ENCODE results near the gene UBTD2. TPM values are rescaled to one million over a fixed set of nuclear protein-coding genes. Genes with fewer than 3 reads are reported as not detected.
A peak's percentile ranks its signal among the peaks of the same experiment; 100 is the strongest.
"Not testable (repeated sequence)": the region's sequence is repeated elsewhere in the genome, so short reads cannot be mapped to it uniquely, and the experiment has no call there.

The UBTD2 gene
- total RNA-seq, 1 donor = 28.4 TPM

GRCh38 chr5:172219296-172219695 lies 64.3 kb downstream of the UBTD2 start:
- TF ChIP-seq CTCF (IDR thresholded peaks at IDR 0.05; ENCODE audit: insufficient read depth, low read length) = no peak
- no peak for DNase-seq (ENCODE audit: low read depth)
- no peak overlapping the region for H3K4me3 ChIP-seq (ENCODE audit: low read depth, low read length)

- TF ChIP-seq CTCF (IDR thresholded peaks at IDR 0.05; ENCODE audit: insufficient read depth, low read length) = no peak
- H3K4me3 ChIP-seq (ENCODE audit: low read depth, low read length) = no peak overlapping the region
- DNase-seq (ENCODE audit: low read depth) = peak; percentile 19
Measured at GRCh38 chr5:172216345-172216744, 67.2 kb downstream of the UBTD2 start.

GRCh38 chr5:172213126-172213525 lies 70.4 kb downstream of the UBTD2 start:
- H3K4me3 ChIP-seq (ENCODE audit: low read depth, low read length) = no peak overlapping the region
- TF ChIP-seq CTCF (IDR thresholded peaks at IDR 0.05; ENCODE audit: insufficient read depth, low read length) = no peak
- no peak for DNase-seq (ENCODE audit: low read depth)

DNA sequence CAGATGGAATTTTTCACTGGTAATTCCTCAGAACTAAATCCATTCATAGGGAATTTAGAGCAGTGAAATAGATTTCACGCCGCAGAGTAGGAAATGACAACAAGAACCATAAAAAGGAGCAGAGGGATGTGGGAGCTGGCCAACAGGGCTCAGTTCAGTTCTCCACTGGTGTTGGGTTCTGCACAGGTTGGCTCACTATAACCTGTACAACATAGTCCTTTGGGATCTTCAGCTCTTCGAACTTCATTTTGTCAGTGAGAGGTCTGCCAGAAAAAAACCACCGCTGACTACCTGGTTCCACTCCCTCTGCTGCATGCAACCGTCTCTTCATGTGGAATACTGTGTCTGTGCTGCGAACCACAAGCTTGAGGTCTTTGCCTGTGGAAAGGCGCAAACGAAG lies 71.9 kb downstream of the UBTD2 start:
- no peak for TF ChIP-seq CTCF (IDR thresholded peaks at IDR 0.05; ENCODE audit: insufficient read depth, low read length)
- no peak for DNase-seq (ENCODE audit: low read depth)

DNA sequence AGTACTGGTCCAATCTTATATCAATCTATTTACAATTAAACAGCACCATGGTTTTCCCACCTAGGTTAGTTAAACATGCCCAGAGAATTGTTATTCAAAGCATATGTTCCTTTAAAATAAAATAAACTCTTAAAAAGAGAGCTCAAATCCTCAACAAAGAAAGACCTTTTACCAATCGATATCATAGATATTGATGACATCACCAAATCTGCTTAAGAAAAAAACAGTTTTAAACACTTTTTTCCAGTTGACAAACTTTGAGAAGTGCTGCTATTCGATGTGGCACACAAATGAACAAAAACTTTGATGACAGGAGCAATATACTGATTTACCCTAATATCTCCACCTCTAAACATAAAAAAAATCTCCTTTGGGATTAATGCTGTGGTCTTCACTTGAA lies 73.8 kb downstream of the UBTD2 start:
- TF ChIP-seq CTCF (IDR thresholded peaks at IDR 0.05; ENCODE audit: insufficient read depth, low read length) = no peak
- DNase-seq (ENCODE audit: low read depth) = no peak
- no peak overlapping the region for H3K4me3 ChIP-seq (ENCODE audit: low read depth, low read length)

More for the DNA sequence above, 71.9 kb downstream of the UBTD2 start:
- H3K4me3 ChIP-seq (ENCODE audit: low read depth, low read length) = no peak overlapping the region

GRCh38 chr5:172207511-172207910 lies 76.1 kb downstream of the UBTD2 start:
- no peak for DNase-seq (ENCODE audit: low read depth)
- TF ChIP-seq CTCF (IDR thresholded peaks at IDR 0.05; ENCODE audit: insufficient read depth, low read length) = no peak
- no peak overlapping the region for H3K4me3 ChIP-seq (ENCODE audit: low read depth, low read length)

DNA sequence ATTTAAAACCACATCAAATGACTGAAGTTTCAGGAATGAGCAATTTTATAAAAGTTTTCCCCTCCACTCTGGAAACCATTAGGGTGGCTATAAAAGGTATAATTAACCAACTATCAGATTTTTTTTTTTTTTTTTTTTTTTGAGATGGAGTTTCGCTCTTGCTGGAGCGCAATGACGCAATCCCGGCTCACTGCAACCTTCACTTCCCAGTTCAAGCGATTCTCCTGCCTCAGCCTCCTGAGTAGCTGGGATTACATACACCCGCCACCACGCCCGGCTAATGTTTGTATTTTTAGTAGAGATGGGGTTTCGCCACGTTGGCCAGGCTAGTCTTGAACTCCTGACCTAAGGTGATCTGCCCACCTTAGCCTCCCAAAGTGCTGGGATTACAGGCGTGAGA lies 77.6 kb downstream of the UBTD2 start:
- DNase-seq (ENCODE audit: low read depth); H3K4me3 ChIP-seq (ENCODE audit: low read depth, low read length): not testable (repeated sequence)

Data from fibroblast of the aortic adventitia (primary cell).